Esophagus muscularis mucosa (tissue), 4 donors: ENCODE results near the gene CDR2.

Experiments used
- CTCF ChIP-seq, 3 experiments: fragments of 200-600 bp in 2 of 3; fragments of 450-650 bp in 1 of 3; sonication (generic) in 2 of 3; IDR thresholded peaks; one replicate each; pipeline ENCODE4 v1.5.1; 2017 to 2019; ENCODE audit warnings: antibody characterized with exemption in 3 of 3, mild to moderate bottlenecking in 2 of 3, moderate library complexity in 1 of 3
- EP300 ChIP-seq: sonication (generic); formaldehyde crosslinking; IDR thresholded peaks from one replicate; pipeline ENCODE4 v1.6.1; 2017; ENCODE audit warnings: antibody characterized with exemption
- POLR2AphosphoS5 ChIP-seq, 2 donors: sonication (generic); formaldehyde crosslinking; IDR thresholded peaks; one replicate each; pipeline ENCODE4 v1.6.1; 2017; ENCODE audit warnings: antibody characterized with exemption in 2 of 2

- TF ChIP-seq CTCF (IDR thresholded peaks at IDR 0.05) (no peak), EP300 (no peak), POLR2AphosphoS5 (IDR thresholded peaks at IDR 0.05) (no peak)
Measured at GRCh38 chr16:22325598-22326368, 48.6 kb downstream of the CDR2 start.
